ENCODE measurements around the gene ZDHHC19. TPM values are rescaled to one million over a fixed set of nuclear protein-coding genes. Genes with fewer than 3 reads are reported as not detected.
"Not testable (repeated sequence)": the region's sequence is repeated elsewhere in the genome, so short reads cannot be mapped to it uniquely, and the experiment has no call there.

ZDHHC19 gene
- polyA plus RNA-seq, 12 donors: 0.16 to 0.31 (median 0.30) TPM; not detected in 9

DNA sequence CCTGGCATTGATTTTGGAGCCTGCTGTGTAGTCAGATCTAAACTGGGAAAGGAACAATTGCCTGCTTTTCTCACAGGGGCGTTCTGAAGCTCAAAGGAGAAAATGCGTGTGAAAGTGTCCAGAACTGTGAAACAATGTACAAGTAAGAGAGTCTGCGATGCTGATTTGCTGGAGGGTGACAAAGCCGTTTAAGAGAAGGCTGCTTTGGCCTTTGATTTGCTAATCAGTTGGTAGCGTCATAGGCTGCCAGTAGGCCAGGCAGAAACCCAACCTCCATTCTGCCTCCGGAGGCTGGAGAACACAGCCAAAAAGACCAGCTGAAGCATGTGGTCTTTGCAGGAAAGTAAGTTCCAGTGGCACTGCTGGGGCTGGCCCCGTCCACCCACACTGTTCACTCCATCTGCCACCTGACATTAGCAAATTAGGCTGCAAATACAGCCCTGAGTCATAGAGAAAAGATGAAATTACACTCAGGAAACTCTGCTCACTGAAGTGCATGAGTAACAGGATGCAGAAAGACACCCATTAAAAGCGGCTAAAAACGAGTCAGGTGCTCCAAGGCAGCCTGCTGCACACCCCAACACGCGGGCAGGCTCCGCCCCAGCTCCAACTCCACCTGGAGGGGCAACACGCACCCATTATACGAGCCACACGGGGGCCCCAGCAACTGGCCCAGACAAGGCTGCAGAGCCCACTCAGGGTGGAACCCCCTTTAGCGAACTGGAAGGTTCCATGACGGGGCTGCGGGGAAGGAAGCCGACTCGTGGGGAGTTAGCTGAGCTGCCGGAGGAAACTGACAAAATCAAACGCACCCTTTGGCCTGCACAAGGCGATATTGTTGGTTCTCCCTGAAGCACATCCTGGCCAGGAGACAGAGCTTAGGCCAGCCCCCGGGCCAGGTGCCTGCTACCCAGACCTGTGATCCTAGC, 31.6 kb downstream of the ZDHHC19 start:
- no peak for DNase-seq

DNA sequence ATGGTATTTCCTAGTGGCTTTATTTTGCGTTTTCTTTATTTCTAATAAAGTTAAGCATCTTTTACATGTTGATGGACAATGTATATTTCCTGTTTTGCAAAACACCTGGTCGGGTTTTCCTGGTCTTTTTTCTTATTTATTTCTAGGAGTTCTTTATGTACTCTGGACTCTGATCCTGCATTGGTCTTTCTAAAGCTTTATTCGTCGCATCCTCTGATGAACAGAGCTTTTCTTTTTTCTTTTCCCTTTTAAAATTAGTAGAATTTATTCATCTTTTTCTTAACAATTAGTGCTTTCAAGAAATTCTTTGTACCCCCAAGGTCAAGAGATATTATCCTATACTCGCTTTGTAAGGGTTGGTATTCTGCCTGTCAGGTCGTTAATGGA, 32.2 kb downstream of the ZDHHC19 start:
- DNase-seq: no peak

DNA sequence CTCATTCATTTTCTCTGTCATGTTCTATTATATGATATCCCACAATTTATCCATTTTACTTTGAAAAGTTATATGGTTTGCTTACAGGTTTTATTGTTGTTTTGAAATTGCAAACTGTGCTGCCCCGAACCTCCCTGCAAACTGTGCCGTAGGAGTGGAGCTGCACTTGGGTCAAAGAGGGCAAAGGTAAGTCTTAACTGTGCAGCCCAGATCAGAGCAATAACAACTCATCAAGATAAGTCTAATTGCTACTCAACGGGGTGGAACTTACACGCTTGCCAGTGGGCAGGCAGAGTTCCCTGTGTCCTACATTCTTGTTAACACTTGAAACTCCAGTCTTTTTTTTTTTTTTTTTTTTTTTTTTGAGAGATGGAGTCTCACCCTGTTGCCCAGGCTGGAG, 33.2 kb downstream of the ZDHHC19 start:
- no peak for DNase-seq

DNA sequence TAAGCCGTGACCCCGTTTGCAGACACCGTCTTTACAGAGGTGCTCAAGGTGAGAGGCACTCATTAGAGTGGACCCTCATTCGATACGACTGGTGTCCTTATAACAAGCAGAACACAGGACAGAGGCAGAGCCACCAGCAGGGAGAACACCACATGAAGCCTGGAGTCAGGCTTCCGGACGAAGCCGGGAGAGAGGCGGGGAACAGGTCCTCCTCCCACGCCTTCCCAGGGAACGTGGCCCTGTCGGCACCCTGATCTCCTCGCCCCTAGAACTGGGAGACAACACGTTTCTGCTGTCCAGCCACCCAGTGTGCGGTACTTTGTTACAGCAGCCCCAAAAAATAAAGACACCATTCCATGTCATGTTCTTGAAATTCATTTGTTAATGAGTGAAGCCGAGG, 33.6 kb downstream of the ZDHHC19 start:
- no peak for DNase-seq

DNA sequence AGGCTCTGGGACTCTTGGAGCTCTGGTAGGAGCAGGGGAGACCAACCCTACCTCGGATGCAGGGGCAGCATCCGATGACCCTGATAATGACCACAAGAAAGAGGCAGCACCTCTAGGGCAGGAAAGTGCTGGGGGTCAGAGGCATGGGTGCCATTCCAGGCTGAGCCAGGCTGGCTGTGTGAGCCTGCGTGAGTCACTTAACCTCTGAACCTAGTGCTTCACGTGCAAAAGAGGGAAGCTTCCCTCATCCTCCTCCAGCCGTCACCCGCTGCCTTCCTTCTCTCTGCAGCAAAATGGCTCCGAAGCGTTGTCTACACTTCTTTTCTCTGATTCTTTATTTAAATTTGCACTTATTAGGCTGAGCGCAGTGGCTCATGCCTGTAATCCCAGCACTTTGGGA, 35.5 kb downstream of the ZDHHC19 start:
- no peak for DNase-seq

DNA sequence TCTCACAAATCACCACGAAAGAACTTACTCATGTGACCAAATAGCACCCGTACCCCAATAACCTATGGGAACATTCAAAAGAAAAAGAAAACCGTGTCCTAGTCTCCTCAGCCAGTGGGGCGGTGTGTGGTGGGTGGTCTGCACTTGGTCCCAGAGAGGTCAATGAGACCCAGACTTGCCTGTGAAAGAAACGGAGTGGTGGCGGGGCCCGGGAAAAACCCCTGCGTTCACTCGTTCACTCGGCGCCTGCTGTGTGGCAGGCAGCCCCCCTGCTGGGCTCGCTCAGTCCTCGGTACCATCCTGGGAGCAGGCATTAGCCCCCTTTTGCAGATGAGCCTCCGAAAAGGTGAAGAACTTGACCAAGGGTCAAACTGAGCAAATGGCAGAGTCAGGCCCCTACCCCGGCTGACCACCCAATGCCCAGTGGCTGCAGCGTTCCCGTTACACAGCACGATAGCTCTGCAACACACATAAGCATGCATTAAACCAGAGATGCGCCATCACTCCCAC, 36.0 kb downstream of the ZDHHC19 start:
- DNase-seq: no peak

DNA sequence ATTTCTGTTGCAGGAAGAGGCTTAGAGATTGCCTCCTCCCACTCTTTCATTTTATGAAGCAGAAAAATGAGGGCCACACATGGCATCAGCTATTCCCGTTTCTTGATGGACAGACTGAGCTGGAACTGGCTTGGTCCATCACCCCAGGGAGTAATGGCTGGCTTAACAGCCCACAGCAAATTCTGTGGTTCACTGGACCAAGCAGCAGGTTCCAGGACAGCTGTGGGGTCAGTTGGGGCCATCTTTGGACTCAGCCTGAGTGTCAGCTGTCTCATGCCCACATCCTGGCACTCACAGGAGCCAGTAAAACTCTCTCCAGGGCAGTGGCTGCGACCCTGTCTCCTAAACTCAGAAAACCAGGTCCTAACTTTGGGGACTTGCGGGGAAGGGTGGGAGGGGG, 36.5 kb downstream of the ZDHHC19 start:
- DNase-seq: no peak

DNA sequence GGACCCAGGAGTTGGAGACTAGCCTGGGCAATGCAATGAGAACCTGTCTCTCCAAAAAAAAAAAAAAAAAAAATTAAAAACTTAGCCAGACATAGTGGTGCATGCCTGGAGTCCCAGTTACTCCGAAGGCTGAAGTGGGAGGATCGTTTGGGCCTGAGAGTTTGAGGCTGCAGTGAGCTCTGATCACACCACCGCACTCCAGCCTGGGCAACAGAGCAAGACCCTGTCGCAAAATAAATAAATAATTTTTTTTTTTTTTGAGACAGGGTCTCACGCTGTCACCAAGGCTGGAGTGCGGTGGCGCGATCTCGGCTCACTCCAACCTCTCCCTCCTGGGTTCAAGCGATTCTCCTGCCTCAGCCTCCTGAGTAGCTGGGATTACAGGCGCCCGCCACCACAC, 40.9 kb downstream of the ZDHHC19 start:
- not testable (repeated sequence) for DNase-seq

DNA sequence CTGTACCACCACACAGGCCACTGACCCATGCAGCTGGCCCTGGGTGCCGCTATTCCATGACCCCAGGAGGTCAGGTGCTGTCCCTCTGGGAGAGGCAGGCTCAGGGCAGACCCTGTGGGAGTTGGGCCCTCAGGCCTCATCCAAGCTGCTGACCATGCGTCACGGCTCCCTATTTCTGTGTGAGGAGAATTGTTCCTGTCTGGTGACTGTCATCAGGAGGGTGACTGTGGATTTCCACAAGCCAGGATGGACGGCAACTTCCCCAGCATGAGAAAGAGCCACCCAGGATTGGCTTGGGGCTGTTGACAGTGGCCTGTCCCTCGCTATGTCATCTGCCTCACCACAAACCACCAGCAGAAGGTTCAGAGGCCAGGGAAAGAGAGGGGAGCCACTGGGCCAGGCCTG, 41.4 kb downstream of the ZDHHC19 start:
- DNase-seq: no peak

DNA sequence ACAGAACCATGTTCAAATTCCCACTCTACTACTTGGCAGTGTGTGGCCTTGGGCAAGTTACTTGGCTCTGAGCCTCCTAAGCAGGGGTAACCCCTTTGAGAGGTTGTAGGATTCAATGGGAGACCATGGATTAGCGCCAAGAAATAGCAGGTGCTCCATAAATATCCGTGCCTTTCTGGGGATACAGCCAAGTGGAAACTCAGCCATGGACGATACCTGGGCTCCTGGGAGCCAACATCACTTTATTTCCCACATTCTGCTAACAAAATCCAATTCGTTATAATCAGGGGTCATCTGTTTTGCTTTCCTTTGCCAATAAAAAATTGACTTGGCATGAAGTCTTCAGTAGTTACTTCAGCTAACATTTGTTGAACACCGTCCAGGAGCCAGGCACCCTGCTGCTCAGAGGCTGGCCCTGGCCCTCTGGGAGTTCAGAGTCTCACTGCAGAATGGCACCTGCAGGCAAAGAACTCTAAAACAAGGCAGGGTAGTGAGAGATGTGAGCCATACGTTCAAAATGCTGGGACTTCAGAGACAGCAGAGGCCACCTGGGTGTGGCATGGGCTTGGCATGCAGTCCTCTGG, 42.3 kb downstream of the ZDHHC19 start:
- DNase-seq: no peak

DNA sequence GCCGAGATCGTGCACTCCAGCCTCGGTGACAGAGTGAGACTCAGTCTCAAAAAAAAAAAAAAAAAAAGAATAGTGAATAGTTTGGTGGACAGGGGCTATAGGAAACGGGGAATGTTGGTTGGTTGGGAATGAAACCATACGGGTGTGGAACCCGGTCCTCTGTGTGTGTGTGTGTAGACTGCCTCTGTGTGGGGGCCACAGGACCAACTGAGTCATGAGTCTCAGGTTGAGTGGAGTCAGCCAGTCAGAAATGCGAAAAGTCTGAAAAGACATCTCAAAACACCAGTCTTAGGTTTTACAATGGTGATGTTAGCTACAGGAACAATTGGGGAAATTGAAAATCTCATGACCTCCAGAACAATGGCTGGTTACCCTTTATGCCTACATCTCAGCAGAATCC, 44.5 kb downstream of the ZDHHC19 start:
- DNase-seq: no peak

DNA sequence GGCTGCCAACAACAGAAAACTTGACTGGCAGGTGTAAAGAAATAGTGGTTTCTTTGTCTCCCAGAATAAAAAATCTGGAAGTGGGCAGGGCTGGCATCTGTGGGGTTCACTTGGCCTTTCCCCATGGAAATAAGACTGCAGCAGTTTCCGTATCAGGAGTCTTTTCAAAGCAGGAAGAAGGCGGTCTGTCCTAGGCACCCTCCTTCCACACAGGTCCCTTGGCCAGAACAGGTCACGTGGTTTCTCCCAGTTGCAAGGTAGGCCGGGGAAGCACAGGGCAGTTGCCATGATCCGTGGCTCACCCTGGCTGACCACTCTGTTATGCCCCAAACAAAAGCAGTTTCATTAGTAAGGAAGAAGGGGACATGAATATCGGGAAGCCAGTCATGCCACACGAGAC, 45.4 kb downstream of the ZDHHC19 start:
- no peak for DNase-seq

DNA sequence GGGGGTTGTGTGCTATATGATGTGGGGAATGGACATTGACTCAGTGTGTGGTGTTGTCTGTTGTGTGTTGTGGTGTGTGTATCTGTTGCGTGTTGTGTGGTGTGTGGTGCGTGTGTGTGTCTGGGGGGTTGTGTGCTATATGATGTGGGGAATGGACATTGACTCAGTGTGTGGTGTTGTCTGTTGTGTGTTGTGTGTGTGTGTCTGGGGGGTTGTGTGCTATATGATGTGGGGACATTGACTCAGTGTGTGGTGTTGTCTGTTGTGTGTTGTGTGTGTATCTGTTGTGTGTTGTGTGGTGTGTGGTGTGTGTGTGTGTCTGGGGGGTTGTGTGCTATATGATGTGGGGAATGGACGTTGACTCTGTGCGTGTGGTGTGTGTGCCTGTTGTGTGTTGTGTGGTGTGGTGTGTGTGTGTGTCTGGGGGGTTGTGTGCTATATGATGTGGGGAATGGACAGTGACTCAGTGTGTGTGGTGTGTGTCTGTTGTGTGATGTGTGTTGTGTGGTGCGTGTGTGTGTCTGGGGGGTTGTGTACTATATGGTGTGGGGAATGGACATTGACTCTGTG, 46.1 kb downstream of the ZDHHC19 start:
- not testable (repeated sequence) for DNase-seq

DNA sequence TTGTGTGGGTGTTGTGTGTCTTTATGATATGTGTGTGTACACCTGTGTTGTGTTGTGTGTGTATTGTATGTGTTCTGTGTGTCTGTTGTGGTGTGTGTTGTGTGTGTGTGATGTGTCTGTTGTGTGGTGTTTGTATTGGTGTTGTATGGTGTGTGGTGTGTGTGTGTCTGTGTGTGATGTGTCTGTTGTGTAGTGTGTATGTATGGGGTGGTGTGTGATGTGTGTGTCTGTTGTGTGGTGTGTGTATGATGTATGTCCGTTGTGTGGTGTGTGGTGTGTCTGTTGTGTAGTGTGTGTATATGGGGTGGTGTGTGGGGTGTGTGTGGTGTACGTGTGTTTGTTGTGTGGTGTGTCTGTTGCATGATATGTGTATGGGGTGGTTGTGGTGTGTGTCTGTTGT, 46.6 kb downstream of the ZDHHC19 start:
- no peak for DNase-seq

DNA sequence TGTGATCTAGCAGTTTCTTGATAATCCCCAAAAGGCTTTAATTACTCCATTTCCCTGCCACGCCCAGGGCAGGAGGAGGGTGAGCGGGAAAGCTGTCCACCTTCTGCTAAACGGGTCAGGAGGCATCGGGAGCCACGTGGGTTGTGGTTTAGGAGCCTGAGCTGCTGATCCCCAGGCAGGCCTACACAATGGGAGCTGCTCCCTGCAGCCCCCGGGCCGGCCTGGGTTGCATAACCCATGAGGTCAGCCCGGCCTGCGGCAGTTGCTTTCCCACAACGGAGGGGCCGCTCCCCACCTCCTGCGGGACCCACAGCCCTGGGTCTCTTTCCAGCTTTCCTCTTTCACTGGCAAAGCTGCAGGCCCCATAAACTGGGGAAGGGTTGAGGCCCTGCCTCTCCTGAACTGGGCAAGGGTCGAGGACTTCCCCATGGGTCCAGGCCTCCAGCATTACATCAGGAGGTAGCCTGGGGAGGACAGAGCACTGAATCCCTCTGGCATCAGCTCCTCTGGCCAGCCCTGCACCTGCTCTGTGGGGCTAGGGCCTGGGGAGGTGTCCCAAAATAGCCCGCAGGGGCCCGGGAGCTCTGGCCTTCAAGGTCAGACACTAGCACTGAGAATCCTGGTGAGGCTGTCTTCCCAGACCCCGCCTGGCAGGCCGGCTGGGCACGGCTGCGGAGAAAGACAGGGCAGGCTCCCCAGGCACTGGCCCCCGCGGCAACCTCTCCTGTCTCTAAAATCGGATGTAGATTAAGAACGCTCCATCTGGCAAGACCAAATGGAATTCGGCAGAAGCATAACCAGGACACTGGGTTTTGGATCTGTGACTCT, 47.3 kb downstream of the ZDHHC19 start:
- DNase-seq: no peak

DNA sequence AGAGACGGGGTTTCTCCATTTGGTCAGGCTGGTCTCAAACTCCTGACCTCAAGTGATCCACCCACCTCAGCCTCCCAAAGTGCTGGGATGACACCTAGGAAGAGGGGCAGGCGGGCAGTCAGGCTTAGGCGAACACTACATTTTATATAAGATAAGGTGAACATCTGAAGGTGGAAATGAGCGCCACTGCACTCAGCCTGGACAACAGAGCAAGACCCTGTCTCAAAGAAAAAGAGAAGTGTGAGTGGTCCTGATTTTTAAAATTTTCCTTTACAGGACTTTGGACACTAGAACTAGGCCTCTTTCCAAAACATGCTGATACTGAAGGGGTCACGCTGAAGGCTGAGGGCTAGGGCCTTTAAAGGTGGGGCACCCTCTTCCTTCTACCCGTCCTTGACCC, 48.0 kb downstream of the ZDHHC19 start:
- DNase-seq: no peak

DNA sequence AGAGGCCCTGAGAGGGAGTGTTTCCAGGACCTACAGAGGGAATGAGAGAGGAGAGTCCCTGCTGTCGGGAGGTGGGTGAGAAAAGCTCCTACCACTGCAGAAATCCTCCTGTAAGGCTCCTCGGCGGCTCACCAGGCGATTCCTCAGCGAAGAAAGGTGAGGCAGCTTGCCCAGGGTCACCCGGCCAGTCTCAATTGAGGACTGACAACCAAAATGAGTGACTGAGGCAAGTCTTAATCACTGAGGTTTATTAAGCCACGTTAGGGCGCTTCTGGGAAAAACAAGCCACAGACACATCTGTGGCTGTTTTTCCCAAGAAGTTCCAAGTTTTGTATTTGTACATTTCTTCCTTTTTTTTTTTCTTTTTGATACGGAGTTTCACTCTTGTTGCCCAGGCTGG, 48.5 kb downstream of the ZDHHC19 start:
- no peak for DNase-seq

DNA sequence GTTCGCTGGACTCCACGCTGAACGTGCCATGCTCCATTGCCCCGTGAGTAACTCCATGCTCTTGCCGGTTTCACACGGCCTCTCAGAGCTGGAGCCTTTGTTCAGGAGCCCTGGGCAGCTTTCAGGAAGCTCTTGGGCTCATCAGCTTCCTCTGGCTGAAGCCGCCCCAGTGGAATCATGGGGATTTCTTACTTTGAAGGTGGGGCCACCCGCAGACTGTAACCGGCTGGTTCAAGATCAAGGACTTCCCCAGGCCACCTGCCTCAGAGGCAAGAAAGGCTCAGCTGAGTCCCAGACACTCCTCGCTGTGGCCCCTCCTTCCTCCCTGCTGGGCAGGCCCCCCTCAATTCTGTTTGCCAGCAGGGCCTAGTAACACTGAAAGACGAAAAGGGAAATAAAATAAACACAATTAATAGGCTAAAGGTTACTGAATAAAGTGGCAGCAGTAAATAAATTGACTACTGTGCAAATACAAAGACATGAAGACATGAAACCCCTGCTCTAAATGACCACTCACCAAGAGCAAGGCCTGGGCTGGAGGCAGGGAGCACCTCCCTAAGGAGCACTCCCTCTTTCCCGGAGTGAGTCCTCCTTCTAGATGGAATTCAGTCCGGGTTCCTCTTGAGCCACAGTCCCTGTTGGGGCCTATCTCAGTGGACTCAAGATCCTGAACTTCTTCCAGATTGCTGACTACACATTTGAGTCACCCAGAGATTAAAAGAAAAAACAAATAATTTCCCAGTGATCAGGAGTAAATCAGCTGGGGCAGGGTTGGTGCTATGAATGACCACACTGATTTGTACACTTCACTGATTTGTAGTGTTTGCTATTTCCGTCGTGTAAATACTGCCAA, 51.0 kb downstream of the ZDHHC19 start:
- DNase-seq: no peak

DNA sequence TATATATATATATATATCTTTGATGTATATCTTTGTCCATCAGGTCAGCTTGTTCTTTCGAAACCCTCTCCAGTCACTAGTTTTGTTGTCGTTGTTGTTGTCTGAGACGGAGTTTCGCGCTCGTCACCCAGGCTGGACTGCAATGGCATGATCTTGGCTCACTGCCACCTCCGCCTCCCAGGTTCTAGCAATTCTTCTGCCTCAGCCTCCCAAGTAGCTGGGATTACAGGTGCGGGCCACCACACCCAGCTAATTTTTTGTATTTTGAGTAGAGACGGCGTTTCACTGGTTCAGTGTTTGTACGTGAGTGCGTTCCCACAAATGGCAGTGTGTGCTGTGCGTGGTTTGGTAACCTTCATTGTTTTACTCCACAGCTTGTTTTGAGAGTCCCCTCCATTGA, 51.7 kb downstream of the ZDHHC19 start:
- no peak for DNase-seq

DNA sequence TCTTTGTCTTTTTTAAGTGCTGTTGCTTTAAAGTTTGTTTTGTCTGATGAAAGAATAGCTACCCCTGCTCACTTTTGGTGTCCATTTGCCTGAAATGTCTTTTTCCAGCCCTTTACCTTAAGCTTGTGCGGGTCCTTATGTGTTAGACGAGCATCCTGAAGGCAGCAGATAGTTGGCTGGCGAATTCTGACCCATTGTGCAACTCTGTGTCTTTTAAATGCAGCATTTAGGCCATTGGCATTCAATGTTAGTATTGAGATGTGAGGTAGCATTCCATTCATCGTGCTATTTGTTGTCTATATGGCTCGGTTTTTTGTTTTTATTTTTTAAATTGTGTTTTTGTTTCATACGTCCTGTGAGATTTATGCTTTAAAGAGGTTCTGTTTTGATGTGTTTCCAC, 55.0 kb downstream of the ZDHHC19 start:
- no peak for DNase-seq

DNA sequence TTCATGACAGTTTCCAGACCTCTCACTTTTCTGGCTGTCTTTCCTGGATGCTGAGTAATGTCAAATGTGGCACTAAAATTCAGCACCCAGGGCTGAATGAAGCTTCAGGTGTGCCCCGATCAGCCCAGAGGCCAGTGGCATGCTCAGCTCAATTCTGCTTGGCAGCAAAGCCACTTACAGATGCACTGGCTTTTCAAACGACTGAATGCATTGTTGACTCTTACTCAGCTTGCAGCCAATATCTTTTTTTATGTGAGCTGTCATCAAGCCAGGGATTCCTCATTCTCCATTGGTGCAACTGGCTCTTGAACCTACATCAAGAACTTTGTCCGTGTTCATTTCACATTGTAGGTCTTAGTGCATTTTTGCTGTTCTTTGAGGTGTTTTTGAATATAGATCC, 60.7 kb downstream of the ZDHHC19 start:
- no peak for DNase-seq
